Right lung (tissue), 5 donors: ENCODE results near the gene CX3CL1. TPM values are rescaled to one million over a fixed set of nuclear protein-coding genes. Genes with fewer than 3 reads are reported as not detected.
A peak's percentile ranks its signal among the peaks of the same experiment; 100 is the strongest.
"Not testable (repeated sequence)": the region's sequence is repeated elsewhere in the genome, so short reads cannot be mapped to it uniquely, and the experiment has no call there.

ENCODE experiments used
- DNase-seq, 2 donors: peaks; one replicate each; pipeline ENCODE4 v3.0.0-alpha.2; 2013
- polyA plus RNA-seq, 5 donors: library from polyadenylated mRNA; unstranded; fragments of 120-200 nt; gene quantifications; one replicate each; pipeline versions ENCODE4 v1.2.1 to v1.2.3, GENCODE V29; 2013; ENCODE audit warnings: inconsistent platforms in 1 of 5, low replicate concordance in 1 of 5; ENCODE audit not compliant: insufficient read length in 5 of 5, insufficient read depth in 1 of 5

The CX3CL1 gene
- polyA plus RNA-seq, 5 donors = 8.4 to 13.3 (median 9.5) TPM

- DNase-seq = no peak
Measured at GRCh38 chr16:57381791-57382534, 9.7 kb downstream of the CX3CL1 start.

- no peak for DNase-seq
Measured at GRCh38 chr16:57382535-57383275, 10.4 kb downstream of the CX3CL1 start.

GRCh38 chr16:57383276-57384247, 11.3 kb downstream of the CX3CL1 start:
- no peak for DNase-seq

GRCh38 chr16:57384248-57385070, 12.2 kb downstream of the CX3CL1 start:
- no peak for DNase-seq

GRCh38 chr16:57385083-57385482, 12.8 kb downstream of the CX3CL1 start:
- no peak for DNase-seq

GRCh38 chr16:57386381-57386951, 14.2 kb downstream of the CX3CL1 start:
- no peak for DNase-seq

GRCh38 chr16:57387598-57388354, 15.5 kb downstream of the CX3CL1 start:
- DNase-seq = no peak

GRCh38 chr16:57388359-57389086, 16.2 kb downstream of the CX3CL1 start:
- DNase-seq = no peak

- no peak for DNase-seq
Measured at GRCh38 chr16:57389087-57389468, 16.8 kb downstream of the CX3CL1 start.

- DNase-seq = peak in 1 of 2 donors; percentile 32
Measured at GRCh38 chr16:57390636-57391295, 18.5 kb downstream of the CX3CL1 start.

GRCh38 chr16:57391300-57391699, 19.0 kb downstream of the CX3CL1 start:
- DNase-seq = no peak

GRCh38 chr16:57391708-57392107, 19.4 kb downstream of the CX3CL1 start:
- no peak for DNase-seq

GRCh38 chr16:57392694-57393093, 20.4 kb downstream of the CX3CL1 start:
- no peak for DNase-seq

- DNase-seq = no peak
Measured at GRCh38 chr16:57394444-57394843, 22.2 kb downstream of the CX3CL1 start.

- DNase-seq = no peak
Measured at GRCh38 chr16:57395026-57395425, 22.7 kb downstream of the CX3CL1 start.

- no peak for DNase-seq
Measured at GRCh38 chr16:57396786-57397185, 24.5 kb downstream of the CX3CL1 start.

- not testable (repeated sequence) for DNase-seq
Measured at GRCh38 chr16:57397493-57397892, 25.2 kb downstream of the CX3CL1 start.

GRCh38 chr16:57401943-57402640, 29.8 kb downstream of the CX3CL1 start:
- no peak for DNase-seq
